GM23338 (cell line): ENCODE results near the gene UBAP2.

Experiments used
- EZH2 ChIP-seq: fragments of 200-600 bp; sonication (generic); IDR thresholded peaks from one replicate; pipeline ENCODE4 v1.8.0; 2017; ENCODE audit warnings: antibody characterized with exemption, mild to moderate bottlenecking, low read depth; ENCODE audit not compliant: unreplicated experiment
- NANOG ChIP-seq: IDR thresholded peaks from 2 replicates; pipeline ENCODE4 v1.6.1; 2016; ENCODE audit warnings: antibody characterized with exemption, borderline replicate concordance
- TF ChIP-seq, protein P1 (sequence below), 2 experiments: fragments of 200-600 bp in 1 of 2; sonication (generic) in 1 of 2; conservative IDR thresholded peaks; 2 replicates each; pipeline versions ENCODE4 v1.5.1 to v1.6.1; 2016 to 2017; ENCODE audit warnings: antibody characterized with exemption in 2 of 2, low read depth in 2 of 2, mild to moderate bottlenecking in 2 of 2, moderate library complexity in 1 of 2

DNA sequence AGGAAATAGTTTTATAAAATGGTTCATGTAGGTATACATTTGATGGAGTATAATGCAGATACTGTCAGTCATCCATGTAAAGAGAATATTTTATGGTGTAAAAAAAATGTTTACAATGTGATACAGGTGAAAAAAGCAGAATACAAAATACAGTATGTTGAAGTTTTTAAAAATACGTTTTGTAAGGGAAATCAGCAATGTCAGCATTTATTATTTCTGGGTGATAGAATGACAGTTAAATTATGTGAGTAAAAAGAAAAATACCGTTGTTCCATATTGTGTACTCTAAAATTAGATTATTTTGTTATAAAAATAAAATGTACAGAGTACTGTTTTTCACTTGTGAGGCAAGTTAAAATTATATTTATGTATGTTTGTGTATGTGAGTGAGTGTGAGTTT lies 162.7 kb downstream of the UBAP2 start:
- TF ChIP-seq, protein P1, sequence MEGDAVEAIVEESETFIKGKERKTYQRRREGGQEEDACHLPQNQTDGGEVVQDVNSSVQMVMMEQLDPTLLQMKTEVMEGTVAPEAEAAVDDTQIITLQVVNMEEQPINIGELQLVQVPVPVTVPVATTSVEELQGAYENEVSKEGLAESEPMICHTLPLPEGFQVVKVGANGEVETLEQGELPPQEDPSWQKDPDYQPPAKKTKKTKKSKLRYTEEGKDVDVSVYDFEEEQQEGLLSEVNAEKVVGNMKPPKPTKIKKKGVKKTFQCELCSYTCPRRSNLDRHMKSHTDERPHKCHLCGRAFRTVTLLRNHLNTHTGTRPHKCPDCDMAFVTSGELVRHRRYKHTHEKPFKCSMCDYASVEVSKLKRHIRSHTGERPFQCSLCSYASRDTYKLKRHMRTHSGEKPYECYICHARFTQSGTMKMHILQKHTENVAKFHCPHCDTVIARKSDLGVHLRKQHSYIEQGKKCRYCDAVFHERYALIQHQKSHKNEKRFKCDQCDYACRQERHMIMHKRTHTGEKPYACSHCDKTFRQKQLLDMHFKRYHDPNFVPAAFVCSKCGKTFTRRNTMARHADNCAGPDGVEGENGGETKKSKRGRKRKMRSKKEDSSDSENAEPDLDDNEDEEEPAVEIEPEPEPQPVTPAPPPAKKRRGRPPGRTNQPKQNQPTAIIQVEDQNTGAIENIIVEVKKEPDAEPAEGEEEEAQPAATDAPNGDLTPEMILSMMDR (conservative IDR thresholded peaks at IDR 0.05; ENCODE audit: low read depth in 2 of 2), result no peak
- TF ChIP-seq EZH2 (no peak), NANOG (no peak)
